Type B pancreatic cell (in vitro differentiated cells): ENCODE measurements around the gene ZDHHC19. TPM values are rescaled to one million over a fixed set of nuclear protein-coding genes. Genes with fewer than 3 reads are reported as not detected.

ENCODE experiments used
- DNase-seq: peaks from one replicate; pipeline ENCODE4 v3.0.0; 2021; ENCODE audit warnings: mixed read lengths; ENCODE audit not compliant: unreplicated experiment; ENCODE audit errors: extremely low spot score
- H3K27ac Mint-ChIP-seq: 2 replicates; pipeline ENCODE4 v1.8.0; 2021; ENCODE audit warnings: mild to moderate bottlenecking, mixed read lengths
- H3K27me3 Mint-ChIP-seq: 2 replicates; pipeline ENCODE4 v1.8.0; 2021; ENCODE audit warnings: mixed read lengths
- H3K36me3 Mint-ChIP-seq: 2 replicates; pipeline ENCODE4 v1.8.0; 2021; ENCODE audit warnings: mixed read lengths
- H3K4me1 Mint-ChIP-seq: one replicate; pipeline ENCODE4 v1.8.0; 2021; ENCODE audit warnings: mixed read lengths; ENCODE audit not compliant: unreplicated experiment
- H3K4me3 Mint-ChIP-seq: 2 replicates; pipeline ENCODE4 v1.8.0; 2021; ENCODE audit warnings: mild to moderate bottlenecking, mixed read lengths
- H3K9me3 Mint-ChIP-seq: 2 replicates; pipeline ENCODE4 v1.8.0; 2021; ENCODE audit warnings: mixed read lengths
- total RNA-seq: library from RNA; stranded (reverse); gene quantifications from 2 replicates; pipeline ENCODE4 v1.2.1, GENCODE V29; 2021; ENCODE audit warnings: low replicate concordance
- TF ChIP-seq, protein P1 (sequence below): fragments of 200-600 bp; sonication (generic); conservative IDR thresholded peaks from 2 replicates; pipeline ENCODE4 v1.5.0; 2021; ENCODE audit warnings: antibody characterized with exemption, mild to moderate bottlenecking

ZDHHC19 gene
- total RNA-seq, 1 donor from 2014 or later, result 0.85 TPM

DNA sequence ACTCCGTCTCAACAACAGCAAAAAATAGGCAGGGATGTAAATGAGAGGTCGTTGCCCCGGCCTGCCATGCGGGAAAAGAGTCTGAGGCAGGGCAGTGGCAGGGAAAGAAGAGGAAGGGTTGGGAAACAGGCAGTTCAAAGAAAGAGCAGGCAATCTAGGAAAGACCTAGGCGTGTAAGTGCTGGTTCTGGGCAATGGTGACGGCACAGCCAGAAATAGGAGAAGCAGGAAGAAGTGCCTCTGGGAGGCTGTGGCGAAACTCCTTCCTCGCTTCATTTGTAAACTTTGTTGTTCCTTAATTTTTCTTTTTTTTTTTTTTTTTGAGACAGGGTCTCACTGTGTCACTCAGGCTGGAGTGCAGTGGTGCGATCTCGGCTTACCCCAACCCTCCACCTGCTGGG, 9.4 kb upstream of the ZDHHC19 start:
- TF ChIP-seq, protein P1, sequence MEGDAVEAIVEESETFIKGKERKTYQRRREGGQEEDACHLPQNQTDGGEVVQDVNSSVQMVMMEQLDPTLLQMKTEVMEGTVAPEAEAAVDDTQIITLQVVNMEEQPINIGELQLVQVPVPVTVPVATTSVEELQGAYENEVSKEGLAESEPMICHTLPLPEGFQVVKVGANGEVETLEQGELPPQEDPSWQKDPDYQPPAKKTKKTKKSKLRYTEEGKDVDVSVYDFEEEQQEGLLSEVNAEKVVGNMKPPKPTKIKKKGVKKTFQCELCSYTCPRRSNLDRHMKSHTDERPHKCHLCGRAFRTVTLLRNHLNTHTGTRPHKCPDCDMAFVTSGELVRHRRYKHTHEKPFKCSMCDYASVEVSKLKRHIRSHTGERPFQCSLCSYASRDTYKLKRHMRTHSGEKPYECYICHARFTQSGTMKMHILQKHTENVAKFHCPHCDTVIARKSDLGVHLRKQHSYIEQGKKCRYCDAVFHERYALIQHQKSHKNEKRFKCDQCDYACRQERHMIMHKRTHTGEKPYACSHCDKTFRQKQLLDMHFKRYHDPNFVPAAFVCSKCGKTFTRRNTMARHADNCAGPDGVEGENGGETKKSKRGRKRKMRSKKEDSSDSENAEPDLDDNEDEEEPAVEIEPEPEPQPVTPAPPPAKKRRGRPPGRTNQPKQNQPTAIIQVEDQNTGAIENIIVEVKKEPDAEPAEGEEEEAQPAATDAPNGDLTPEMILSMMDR, result no peak
- Mint-ChIP-seq H3K4me3 (no peak overlapping the region), H3K9me3 (no peaks in the 10 kb centered on the region), H3K27me3 (peaks cover 3% of the 10 kb centered on the region), H3K36me3 (no peaks in the 10 kb centered on the region), H3K27ac (no peak overlapping the region), H3K4me1 (peaks cover 11% of the 10 kb centered on the region)
- DNase-seq, result no peak

DNA sequence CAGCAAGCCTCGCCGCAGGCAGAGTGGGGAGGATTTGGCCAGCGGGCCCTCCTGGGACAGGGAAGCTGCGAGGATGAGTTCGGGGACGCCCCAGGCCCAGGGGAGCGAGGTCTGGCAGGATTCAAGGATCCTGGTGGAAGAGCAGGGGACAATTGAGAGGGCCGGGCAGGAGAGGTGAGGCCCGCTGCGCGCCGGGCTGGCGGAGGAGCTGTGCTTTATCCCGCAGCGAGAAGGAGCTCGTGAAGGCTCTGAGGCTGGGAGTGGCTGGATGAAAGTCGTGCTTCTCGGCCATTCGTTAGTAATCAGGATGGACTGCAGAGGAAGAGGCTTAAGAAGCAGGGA, 8.7 kb upstream of the ZDHHC19 start:
- Mint-ChIP-seq H3K4me1 (peaks cover 12% of the 10 kb centered on the region), H3K27ac (no peak overlapping the region), H3K4me3 (no peak overlapping the region), H3K36me3 (no peaks in the 10 kb centered on the region), H3K27me3 (peaks cover 3% of the 10 kb centered on the region), H3K9me3 (no peaks in the 10 kb centered on the region)
- peak; percentile 63 for DNase-seq
- TF ChIP-seq, protein P1, result no peak

DNA sequence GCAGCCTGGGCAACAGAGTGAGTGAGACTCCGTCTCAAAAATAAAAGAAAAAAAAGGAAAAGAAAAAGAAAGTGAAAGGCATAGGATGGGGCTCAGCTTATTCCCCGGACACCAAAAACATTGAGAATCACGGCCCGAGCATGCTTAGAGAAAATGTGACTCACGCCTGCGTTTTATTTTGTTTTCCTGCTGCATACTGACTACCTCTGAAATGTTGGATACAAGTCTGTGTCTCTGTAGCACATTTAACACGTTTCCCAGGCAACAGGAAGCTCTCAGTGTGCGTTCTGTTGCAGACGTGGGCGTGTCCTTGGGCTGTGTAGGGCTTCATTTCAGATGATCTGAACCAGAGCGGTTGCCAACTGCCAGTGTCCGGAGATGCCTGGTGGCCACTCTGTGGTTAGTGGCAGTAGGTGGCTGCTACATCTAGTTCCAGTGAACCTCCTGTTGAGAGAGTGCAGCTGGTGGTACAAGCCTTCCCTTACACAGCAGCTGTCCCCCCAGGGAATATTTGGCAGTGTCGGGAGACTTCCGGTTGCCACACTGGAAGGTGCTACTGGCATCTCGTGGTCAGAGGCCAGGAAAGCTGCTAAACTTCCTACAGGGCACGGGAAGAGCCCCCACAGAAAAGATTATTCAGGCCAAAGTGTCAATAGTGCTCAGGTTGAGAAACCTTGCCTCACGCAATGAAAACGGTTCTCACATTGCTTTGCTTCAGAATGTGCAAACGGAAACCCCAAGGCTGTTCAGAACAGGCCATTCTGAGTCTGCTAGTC, 8.2 kb upstream of the ZDHHC19 start:
- peaks cover 12% of the 10 kb centered on the region for H3K4me1 Mint-ChIP-seq
- no peak overlapping the region for H3K27ac Mint-ChIP-seq
- peak overlapping the region; percentile 1 for H3K4me3 Mint-ChIP-seq
- peaks cover 3% of the 10 kb centered on the region for H3K27me3 Mint-ChIP-seq
- no peaks in the 10 kb centered on the region for H3K9me3 Mint-ChIP-seq
- peak; percentile 60 for DNase-seq
- no peaks in the 10 kb centered on the region for H3K36me3 Mint-ChIP-seq
- TF ChIP-seq, protein P1, result no peak

DNA sequence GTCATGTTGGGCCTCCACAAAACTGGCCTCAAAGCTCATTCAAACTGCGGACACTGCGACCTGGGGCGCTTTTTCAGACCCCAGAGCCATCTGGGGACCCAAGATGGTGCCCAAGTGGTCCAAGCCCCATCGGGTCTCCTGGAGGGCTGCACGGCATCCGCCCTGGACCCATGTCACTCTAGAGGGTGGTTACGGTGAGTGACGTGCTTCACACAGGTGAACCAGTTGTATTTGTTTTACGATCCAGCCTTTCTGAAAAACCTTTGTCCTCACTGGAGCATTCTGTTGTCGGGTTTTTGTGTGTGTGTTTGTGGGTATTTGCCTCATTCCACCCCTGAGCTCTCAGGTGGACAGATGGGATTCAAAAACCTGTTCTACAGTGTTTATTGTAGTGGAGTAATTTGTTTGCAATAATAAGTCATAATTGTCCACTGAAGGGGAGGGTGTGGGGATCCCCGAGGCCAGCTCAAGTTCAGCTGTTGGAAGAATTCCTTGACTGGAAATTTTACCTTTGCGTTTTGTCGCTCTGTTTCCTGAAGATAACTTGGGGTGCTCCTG, 7.0 kb upstream of the ZDHHC19 start:
- TF ChIP-seq, protein P1, result no peak
- peaks cover 3% of the 10 kb centered on the region for H3K27me3 Mint-ChIP-seq
- peaks cover 12% of the 10 kb centered on the region for H3K4me1 Mint-ChIP-seq
- peak; percentile 48 for DNase-seq
- no peaks in the 10 kb centered on the region for H3K36me3 Mint-ChIP-seq
- no peak overlapping the region for H3K4me3 Mint-ChIP-seq
- no peak overlapping the region for H3K27ac Mint-ChIP-seq
- H3K9me3 Mint-ChIP-seq, result no peaks in the 10 kb centered on the region

DNA sequence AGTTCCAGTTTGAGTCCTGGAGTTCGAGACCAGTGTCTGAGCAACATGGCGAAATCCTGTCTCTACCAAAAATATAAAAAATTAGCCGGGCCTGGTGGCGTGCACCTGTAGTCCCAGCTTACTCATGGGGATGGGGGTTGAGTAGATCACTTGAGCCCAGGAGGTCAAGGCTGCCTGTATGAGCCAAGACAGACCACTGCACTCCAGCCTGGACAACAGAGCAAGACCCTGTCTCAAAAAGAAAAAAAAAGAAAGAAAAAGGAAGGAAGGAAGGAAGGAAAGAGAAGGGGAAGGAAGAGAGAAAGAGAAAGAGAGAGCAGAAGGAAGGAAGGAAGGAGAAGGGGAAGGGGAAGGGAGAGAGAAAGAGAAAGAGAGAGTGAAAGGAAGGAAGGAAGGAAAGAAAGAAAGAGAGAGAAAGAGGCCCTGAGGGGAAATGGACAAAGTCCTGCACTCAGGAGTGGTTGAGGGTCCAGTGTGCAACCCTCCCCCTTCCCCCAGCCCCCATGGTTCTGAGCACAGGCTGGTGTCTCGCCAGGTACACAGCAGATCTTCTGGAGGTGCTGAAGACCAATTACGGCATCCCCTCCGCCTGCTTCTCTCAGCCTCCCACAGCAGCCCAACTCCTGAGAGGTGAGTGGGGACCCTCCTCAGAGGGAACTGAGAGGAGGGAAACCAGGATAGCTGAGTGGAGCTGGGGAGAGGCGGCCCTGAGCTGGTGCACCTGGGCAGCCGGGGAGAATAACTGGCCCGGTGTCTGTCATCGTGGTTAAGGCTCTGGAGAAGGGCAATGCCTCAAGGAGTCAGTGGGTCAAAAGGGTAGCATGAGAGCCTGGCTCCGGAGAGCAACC, 6.3 kb upstream of the ZDHHC19 start:
- TF ChIP-seq, protein P1, result no peak
- H3K27ac Mint-ChIP-seq, result no peak overlapping the region
- no peaks in the 10 kb centered on the region for H3K36me3 Mint-ChIP-seq
- H3K9me3 Mint-ChIP-seq, result no peaks in the 10 kb centered on the region
- H3K4me3 Mint-ChIP-seq, result no peak overlapping the region
- peaks cover 16% of the 10 kb centered on the region for H3K4me1 Mint-ChIP-seq
- no peak for DNase-seq
- peaks cover 3% of the 10 kb centered on the region for H3K27me3 Mint-ChIP-seq
